ENCODE results near the gene HEXA.

GRCh38 chr15:72402726-72403125 lies 26.9 kb upstream of the HEXA start:
- TF ChIP-seq CTCF (IDR thresholded peaks at IDR 0.05): no peak
- no peak for TF ChIP-seq POLR2A (IDR thresholded peaks at IDR 0.05)
- TF ChIP-seq POLR2AphosphoS5 (IDR thresholded peaks at IDR 0.05): no peak
- TF ChIP-seq EP300 (IDR thresholded peaks at IDR 0.05): no peak

Measured in stomach (tissue), 4 donors.